BLaER1 (cell line): ENCODE measurements around the gene TAX1BP1.
"Not testable (repeated sequence)": the region's sequence is repeated elsewhere in the genome, so short reads cannot be mapped to it uniquely, and the experiment has no call there.

Experiments used
- H3K27ac ChIP-seq: shearing (Covaris generic); formaldehyde crosslinking; 2 replicates; pipeline ENCODE4 v1.8.1; 2022
- H3K27me3 ChIP-seq: shearing (Covaris generic); formaldehyde crosslinking; 2 replicates; pipeline ENCODE4 v1.8.1; 2022
- H3K36me3 ChIP-seq: shearing (Covaris generic); formaldehyde crosslinking; 2 replicates; pipeline ENCODE4 v1.8.1; 2022
- H3K4me1 ChIP-seq: shearing (Covaris generic); formaldehyde crosslinking; 2 replicates; pipeline ENCODE4 v1.8.1; 2022
- H3K4me2 ChIP-seq: shearing (Covaris generic); formaldehyde crosslinking; 2 replicates; pipeline ENCODE4 v1.8.1; 2022
- H3K4me3 ChIP-seq: shearing (Covaris generic); formaldehyde crosslinking; 2 replicates; pipeline ENCODE4 v1.8.1; 2022
- H3K9ac ChIP-seq: shearing (Covaris generic); formaldehyde crosslinking; 2 replicates; pipeline ENCODE4 v1.8.1; 2022
- H3K9me3 ChIP-seq: shearing (Covaris generic); formaldehyde crosslinking; 2 replicates; pipeline ENCODE4 v1.8.1; 2022
- H4K20me1 ChIP-seq: shearing (Covaris generic); formaldehyde crosslinking; 2 replicates; pipeline ENCODE4 v1.8.1; 2022
- Cebpa-rat ChIP-seq: shearing (Covaris generic); IDR thresholded peaks from 2 replicates; pipeline ENCODE4 v1.8.1; 2022

The TAX1BP1 gene

DNA sequence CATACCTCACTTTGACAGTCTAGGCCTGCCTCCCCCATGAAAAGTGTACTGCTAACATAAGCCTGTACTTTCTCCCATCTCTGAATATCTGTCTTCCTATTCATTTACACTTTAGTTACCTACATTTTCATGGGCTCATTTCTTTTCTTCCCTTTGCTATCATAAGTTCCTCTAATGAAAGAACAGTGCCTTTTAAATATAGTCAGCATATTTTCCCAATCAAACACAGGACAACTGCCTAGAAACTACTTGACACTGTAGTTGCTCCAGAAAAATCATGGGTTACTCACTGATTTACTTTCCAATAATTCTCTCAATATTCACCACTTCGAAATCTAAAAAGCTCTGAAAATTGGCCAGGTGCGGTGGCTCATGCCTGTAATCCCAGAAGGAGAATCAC is 2.8 kb upstream of the TAX1BP1 start:
- Histone ChIP-seq H3K4me1 (peaks cover 21% of the 10 kb centered on the region), H3K9me3 (no peaks in the 10 kb centered on the region), H3K9ac (no peak overlapping the region), H3K36me3 (no peaks in the 10 kb centered on the region), H4K20me1 (peaks cover 17% of the 10 kb centered on the region; the same call in 1 of the 2 replicates), H3K4me3 (no peak overlapping the region), H3K4me2 (no peak overlapping the region), H3K27me3 (no peaks in the 10 kb centered on the region), H3K27ac (no peak overlapping the region)
- no peak for TF ChIP-seq Cebpa-rat

DNA sequence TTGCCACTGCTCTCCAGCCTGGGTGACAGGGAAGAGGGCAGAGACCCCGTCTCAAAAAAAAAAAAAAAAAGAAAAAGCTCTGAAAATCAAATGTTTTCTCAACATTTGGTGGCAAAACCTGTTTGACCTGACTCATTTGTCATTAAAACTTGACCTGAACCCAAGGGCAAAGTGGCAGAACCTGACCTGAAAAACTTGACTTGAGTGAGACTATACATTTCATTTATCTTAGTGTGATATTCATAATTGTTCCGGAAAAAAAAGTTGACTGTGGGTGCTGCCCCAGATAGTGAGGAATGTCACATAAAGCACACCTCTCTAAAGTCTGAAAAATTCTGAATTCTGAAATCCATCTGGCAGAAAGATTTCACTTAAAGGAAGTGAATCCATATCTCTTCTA is 2.3 kb upstream of the TAX1BP1 start:
- peaks cover 21% of the 10 kb centered on the region for H3K4me1 ChIP-seq
- no peak overlapping the region for H3K27ac ChIP-seq

DNA sequence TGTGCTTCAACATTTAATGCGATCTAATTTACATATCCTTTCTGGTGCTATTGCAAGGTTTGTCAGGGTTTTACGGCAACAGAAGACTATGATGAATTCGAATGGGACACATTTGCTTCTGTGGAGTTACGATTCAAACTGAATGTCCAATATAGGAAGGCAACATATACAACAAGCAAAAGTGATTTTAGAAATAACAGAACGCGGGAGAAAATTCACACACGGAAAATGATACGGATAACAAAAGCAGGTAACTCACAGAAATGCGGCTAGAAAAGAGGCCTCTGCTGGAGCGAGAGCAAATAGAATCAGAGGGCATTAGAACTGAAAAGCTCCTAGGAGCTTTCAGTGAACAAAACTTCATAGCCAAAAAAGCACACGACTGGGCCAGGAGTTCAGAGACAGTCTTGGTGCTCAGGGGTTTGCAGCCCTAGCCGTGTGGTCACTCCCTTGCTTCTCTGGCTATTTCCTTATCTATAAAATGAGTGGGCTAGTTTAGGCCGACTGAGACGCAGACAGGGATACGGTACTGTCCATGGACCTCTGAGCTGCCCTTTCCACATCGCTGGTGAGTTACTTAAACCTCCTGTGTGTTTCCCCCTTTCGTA is 557 bp upstream of the TAX1BP1 start:
- Histone ChIP-seq H3K4me1 (peaks cover 21% of the 10 kb centered on the region), H3K9me3 (no peaks in the 10 kb centered on the region), H3K9ac (peak overlapping the region; percentile 89), H3K27ac (peak overlapping the region; percentile 33; the same call in 1 of the 2 replicates), H3K4me2 (peak overlapping the region; percentile 80), H4K20me1 (peaks cover 36% of the 10 kb centered on the region), H3K36me3 (no peaks in the 10 kb centered on the region), H3K27me3 (no peaks in the 10 kb centered on the region), H3K4me3 (peak overlapping the region; percentile 92)
- no peak for TF ChIP-seq Cebpa-rat

More for the DNA sequence above, 2.3 kb upstream of the TAX1BP1 start:
- Histone ChIP-seq H3K9ac (no peak overlapping the region), H3K4me3 (no peak overlapping the region), H3K4me2 (no peak overlapping the region), H3K9me3 (no peaks in the 10 kb centered on the region), H4K20me1 (peaks cover 21% of the 10 kb centered on the region), H3K27me3 (no peaks in the 10 kb centered on the region), H3K36me3 (no peaks in the 10 kb centered on the region)
- no peak for TF ChIP-seq Cebpa-rat

DNA sequence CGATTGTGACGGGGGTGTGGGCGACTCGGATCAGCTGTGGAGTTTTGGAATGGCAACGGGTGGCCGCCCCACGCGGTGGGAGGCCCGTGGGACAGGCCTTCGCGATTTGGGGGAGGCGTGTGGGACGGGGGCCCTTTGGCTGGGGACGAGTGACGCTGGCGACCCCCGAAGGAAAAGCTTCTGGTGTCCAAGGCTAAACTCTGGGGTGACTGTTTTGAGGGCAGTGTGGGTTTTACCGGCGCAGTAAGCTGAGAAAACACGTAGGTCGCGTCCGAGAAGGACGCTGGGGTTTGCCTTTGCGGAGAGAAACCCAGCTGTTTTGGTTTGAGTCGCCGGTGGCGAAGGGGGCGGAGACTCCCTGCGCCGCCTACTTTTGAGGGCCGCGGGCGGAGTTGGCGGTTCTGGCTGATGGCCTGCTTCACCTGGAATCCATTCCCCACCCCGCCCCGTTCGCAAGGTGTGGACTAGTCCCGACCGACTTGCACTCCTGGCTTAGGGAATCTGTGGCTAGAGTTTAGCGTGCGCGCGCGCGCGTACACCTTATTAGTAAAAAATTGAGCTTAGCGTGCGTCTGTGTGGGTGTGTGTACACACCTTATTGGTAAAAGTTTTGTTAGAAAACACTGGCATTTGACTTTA is 606 bp downstream of the TAX1BP1 start:
- peak overlapping the region; percentile 86 for H3K27ac ChIP-seq
- H4K20me1 ChIP-seq: peaks cover 47% of the 10 kb centered on the region
- peak overlapping the region; percentile 89 for H3K9ac ChIP-seq
- peak overlapping the region; percentile 80 for H3K4me2 ChIP-seq
- H3K27me3 ChIP-seq: no peaks in the 10 kb centered on the region
- H3K36me3 ChIP-seq: no peaks in the 10 kb centered on the region
- no peak for TF ChIP-seq Cebpa-rat
- no peaks in the 10 kb centered on the region for H3K9me3 ChIP-seq
- H3K4me3 ChIP-seq: peak overlapping the region; percentile 92
- H3K4me1 ChIP-seq: peaks cover 30% of the 10 kb centered on the region

DNA sequence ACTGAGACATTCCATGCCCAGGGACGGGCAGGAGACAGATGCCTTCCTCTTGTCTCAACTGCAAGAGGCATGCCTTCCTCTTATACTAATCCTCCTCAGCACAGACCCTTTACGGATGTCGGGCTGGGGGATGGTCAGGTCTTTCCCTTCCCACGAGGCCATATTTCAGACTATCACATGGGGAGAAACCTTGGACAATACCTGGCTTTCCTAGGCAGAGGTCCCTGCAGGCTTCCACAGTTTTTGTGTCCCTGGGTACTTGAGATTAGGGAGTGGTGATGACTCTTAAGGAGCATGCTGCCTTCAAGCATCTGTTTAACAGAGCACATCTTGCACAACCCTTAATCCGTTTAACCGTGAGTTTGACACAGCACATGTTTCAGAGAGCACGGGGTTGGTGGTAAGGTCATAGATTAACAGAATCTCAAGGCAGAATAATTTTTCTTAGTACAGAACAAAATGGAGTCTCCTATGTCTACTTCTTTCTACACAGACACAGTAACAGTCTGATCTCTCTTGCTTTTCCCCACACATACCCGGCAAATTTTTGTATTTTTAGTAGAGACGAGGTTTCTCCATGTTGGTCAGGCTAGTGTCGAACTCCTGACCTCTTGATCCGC is 2.2 kb downstream of the TAX1BP1 start:
- peaks cover 64% of the 10 kb centered on the region for H4K20me1 ChIP-seq
- H3K36me3 ChIP-seq, H3K27ac ChIP-seq, H3K9ac ChIP-seq, H3K4me3 ChIP-seq, H3K9me3 ChIP-seq, H3K4me2 ChIP-seq, H3K27me3 ChIP-seq: not testable (repeated sequence)
- H3K4me1 ChIP-seq: peaks cover 30% of the 10 kb centered on the region

DNA sequence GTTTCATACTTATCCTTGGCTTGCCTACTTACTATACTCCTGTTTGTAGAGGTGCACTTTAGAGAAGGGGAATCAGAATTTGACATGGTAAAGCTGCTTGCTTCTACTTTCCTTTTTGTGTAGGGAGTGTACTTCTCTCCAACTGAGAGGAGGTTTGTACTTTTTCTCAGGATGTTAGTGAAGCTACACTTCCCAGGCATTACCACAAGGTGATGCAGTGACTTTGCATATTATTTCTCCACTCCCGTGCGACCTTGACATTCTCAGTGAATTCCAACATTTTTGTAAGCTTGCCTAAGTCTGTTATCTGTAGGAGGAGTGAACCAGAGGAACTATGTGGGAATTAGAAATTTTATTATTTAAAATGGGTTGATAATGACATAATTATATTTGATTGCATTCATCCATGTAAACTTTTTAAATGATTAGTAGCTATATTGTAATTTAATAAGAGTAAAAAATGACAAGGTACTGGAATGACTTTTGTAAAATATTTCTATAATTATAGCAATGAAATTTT is 5.2 kb downstream of the TAX1BP1 start:
- Histone ChIP-seq H3K36me3 (peaks cover 18% of the 10 kb centered on the region), H3K4me3 (no peak overlapping the region), H4K20me1 (peaks cover 88% of the 10 kb centered on the region), H3K9me3 (no peaks in the 10 kb centered on the region), H3K27ac (no peak overlapping the region), H3K27me3 (no peaks in the 10 kb centered on the region), H3K9ac (no peak overlapping the region), H3K4me1 (peaks cover 19% of the 10 kb centered on the region), H3K4me2 (0 out of 2 replicates have a peak overlapping the region, but pooled peaks have one; percentile 2)
- TF ChIP-seq Cebpa-rat: no peak

DNA sequence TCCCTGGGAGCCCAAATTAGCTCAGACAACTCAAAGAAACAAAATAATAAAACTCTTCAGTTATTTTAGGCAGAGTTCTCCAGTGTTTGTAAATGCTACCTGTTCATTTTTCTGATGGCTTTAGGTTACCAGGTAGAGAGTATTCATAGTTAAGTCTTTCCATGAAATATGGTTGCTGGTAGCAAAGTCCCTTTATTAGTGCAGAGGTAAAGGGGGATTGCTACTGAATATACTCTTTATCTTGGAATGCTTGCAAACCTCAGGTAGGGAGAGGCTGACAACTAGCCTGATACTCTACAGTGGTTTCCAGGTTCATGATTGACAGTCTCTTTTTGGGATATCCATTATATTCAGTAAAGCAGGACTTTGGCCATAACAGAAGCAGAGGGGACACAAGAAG is 6.5 kb downstream of the TAX1BP1 start:
- Histone ChIP-seq H3K9ac (no peak overlapping the region), H3K9me3 (no peaks in the 10 kb centered on the region), H3K27me3 (no peaks in the 10 kb centered on the region), H3K27ac (no peak overlapping the region), H3K4me3 (no peak overlapping the region), H4K20me1 (peaks cover 75% of the 10 kb centered on the region), H3K4me2 (no peak overlapping the region), H3K4me1 (peaks cover 11% of the 10 kb centered on the region), H3K36me3 (peaks cover 29% of the 10 kb centered on the region)
- TF ChIP-seq Cebpa-rat: no peak

DNA sequence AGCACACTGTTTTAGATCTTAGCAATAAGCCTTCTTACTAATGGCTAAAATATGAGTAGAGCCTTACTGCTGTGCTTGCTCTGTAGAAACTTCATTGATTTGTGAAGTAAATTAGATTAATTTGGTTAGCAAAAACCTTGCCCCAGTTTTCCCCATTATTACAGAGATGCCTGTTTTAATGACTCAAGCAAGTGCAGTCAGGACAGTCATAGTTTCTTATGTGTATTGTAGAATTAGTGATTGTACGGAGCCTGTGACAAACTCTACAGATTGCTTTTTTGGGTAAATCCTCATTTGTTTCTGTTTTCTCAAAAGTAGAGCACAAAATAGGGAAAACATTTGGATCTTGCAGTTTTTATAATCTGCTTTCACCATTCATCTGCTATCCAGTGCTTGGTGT is 7.0 kb downstream of the TAX1BP1 start:
- H3K4me2 ChIP-seq: no peak overlapping the region
- H3K4me1 ChIP-seq: peaks cover 9% of the 10 kb centered on the region

DNA sequence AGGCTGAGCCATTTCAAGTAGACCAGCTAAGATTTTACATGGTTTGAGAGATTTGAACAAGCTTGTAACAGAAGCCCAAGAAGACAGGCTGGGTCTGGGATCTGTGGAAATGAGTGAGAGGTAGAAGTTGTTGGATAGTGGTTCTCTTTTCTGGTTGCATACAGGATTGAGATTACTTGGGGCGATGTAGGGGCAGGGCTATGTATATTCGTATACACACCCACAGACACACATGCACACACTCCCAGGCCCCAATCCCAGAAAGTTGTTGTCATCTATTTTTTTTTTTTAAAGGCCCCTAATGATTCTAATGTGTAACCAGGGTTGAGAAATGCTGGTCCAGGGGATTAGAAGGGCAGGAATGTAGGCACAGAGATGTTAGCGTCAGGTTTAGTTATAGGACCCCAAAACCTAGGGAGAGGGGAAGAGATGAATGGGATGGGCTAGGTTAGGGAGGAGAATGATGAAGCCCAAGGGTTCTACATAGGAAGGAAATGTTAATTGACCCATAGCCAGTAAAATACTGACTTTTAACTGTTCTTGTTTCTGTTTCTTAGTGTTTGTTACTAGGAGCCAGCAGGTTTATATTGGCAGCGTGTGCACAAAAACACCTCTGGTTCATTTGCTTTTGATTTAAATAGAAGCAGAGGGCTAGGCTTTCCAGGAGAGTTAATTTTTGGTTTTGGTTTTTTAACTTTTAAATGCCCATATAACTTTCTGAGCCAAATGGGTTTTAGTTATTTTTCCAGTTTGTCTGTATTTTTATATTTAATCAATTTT is 7.8 kb downstream of the TAX1BP1 start:
- Histone ChIP-seq H4K20me1 (peaks cover 73% of the 10 kb centered on the region), H3K27ac (no peak overlapping the region), H3K36me3 (peaks cover 42% of the 10 kb centered on the region), H3K27me3 (no peaks in the 10 kb centered on the region), H3K9me3 (no peaks in the 10 kb centered on the region), H3K4me2 (no peak overlapping the region), H3K4me1 (peaks cover 9% of the 10 kb centered on the region), H3K9ac (no peak overlapping the region), H3K4me3 (no peak overlapping the region)
- TF ChIP-seq Cebpa-rat: no peak

More for the DNA sequence above, 7.0 kb downstream of the TAX1BP1 start:
- Histone ChIP-seq H3K36me3 (peaks cover 34% of the 10 kb centered on the region), H3K27me3 (no peaks in the 10 kb centered on the region), H3K9ac (no peak overlapping the region), H3K9me3 (no peaks in the 10 kb centered on the region), H3K4me3 (no peak overlapping the region), H3K27ac (no peak overlapping the region), H4K20me1 (peaks cover 73% of the 10 kb centered on the region)
- TF ChIP-seq Cebpa-rat: no peak
